HCT116 (cell line): Measurements from ENCODE around the gene TFEB. TPM values are rescaled to one million over a fixed set of nuclear protein-coding genes. Genes with fewer than 3 reads are reported as not detected.

Experiments
- ATAC-seq: fragments of 200-7000 bp; cut with Tn5 transposase; 2 replicates; pipeline ENCODE4 v1.9.1; 2020; ENCODE audit warnings: mild to moderate bottlenecking, moderate library complexity
- BruUV-seq: library from RNA; stranded (reverse); fragments of 400-500 nt; replicated peaks from 2 replicates; lab custom pipeline; 2021; lab: Mats Ljungman, UMichigan
- CTCF ChIA-PET: fragments of 300-600 bp; sonication (Branson Sonifier 250); formaldehyde crosslinking; loops from one replicate; lab custom pipeline; 2021; ENCODE audit warnings: antibody characterized with exemption; lab: Charles Lee
- POLR2A ChIA-PET: fragments of 300-600, 350-600 bp; sonication (Branson Sonifier 250); formaldehyde crosslinking; loops from one replicate; lab custom pipeline; 2021; ENCODE audit warnings: antibody characterized with exemption; lab: Charles Lee
- RAD21 ChIA-PET, 2 experiments: fragments of 300-600 bp; sonication (Branson Sonifier 250); formaldehyde crosslinking; loops; one replicate each; lab custom pipeline; 2023; ENCODE audit warnings: low total read pairs in 2 of 2; ENCODE audit not compliant: uncharacterized antibody in 2 of 2, unreplicated experiment in 2 of 2, low non-redundant PET in 1 of 2; lab: Charles Lee
- DNase-seq: peaks from one replicate; pipeline ENCODE4 v3.0.0-alpha.2; 2010; ENCODE audit warnings: low read depth, low spot score
- H2AFZ ChIP-seq: fragments of 200-600 bp; shearing (Covaris generic), sonication (generic); 2 replicates; pipeline ENCODE4 v1.6.1; 2017; ENCODE audit warnings: low read depth, mixed run types, mixed read lengths, antibody characterized with exemption, low read length; ENCODE audit not compliant: poor library complexity, severe bottlenecking
- H3K27ac ChIP-seq: 2 replicates; pipeline ENCODE4 v1.5.1; 2012; ENCODE audit warnings: low read depth, low read length
- H3K27me3 ChIP-seq: fragments of 200-600 bp; sonication (generic); 2 replicates; pipeline ENCODE4 v1.6.1; 2016; ENCODE audit warnings: mixed run types, low read length, mixed read lengths; ENCODE audit not compliant: insufficient read depth
- H3K36me3 ChIP-seq, 2 experiments: fragments of 200-500 bp in 1 of 2; fragments of 200-600 bp in 1 of 2; sonication (Bioruptor generic) in 1 of 2; sonication (generic) in 1 of 2; 2 replicates each; pipeline versions ENCODE4 v1.5.1 to v1.6.1; 2014 to 2016; ENCODE audit warnings: low read length in 2 of 2, inconsistent platforms in 1 of 2, mixed read lengths in 1 of 2, mixed run types in 1 of 2; ENCODE audit not compliant: insufficient read depth in 2 of 2, control insufficient read depth in 1 of 2
- H3K4me1 ChIP-seq, 2 experiments: fragments of 200-600 bp in 1 of 2; sonication (generic) in 1 of 2; 2 replicates each; pipeline versions ENCODE4 v1.5.1 to v1.6.1; 2012 to 2017; ENCODE audit warnings: low read length in 2 of 2, inconsistent platforms in 1 of 2, mild to moderate bottlenecking in 1 of 2, mixed read lengths in 1 of 2, mixed run types in 1 of 2, moderate library complexity in 1 of 2; ENCODE audit not compliant: insufficient read depth in 2 of 2, control insufficient read depth in 1 of 2
- H3K4me2 ChIP-seq: fragments of 200-600 bp; sonication (generic); 2 replicates; pipeline ENCODE4 v1.6.1; 2017; ENCODE audit warnings: mixed run types, low read length, mixed read lengths
- H3K4me3 ChIP-seq, 2 experiments: fragments of 200-600 bp in 1 of 2; sonication (generic) in 1 of 2; replicated peaks in 1 of 2; 2 replicates each; pipeline ENCODE4 v1.5.1; 2011 to 2016; ENCODE audit warnings: low read length in 2 of 2, control low read depth in 1 of 2, low read depth in 1 of 2, mild to moderate bottlenecking in 1 of 2, mixed read lengths in 1 of 2, mixed run types in 1 of 2
- H3K79me2 ChIP-seq: fragments of 200-600 bp; sonication (generic); 2 replicates; pipeline ENCODE4 v1.6.1; 2017; ENCODE audit warnings: mild to moderate bottlenecking, mixed run types, low read length, moderate library complexity, mixed read lengths; ENCODE audit not compliant: insufficient read depth
- H3K9ac ChIP-seq: fragments of 200-600 bp; sonication (generic); 2 replicates; pipeline ENCODE4 v1.6.1; 2016; ENCODE audit warnings: low read length, mixed read lengths
- H3K9me2 ChIP-seq: fragments of 200-600 bp; sonication (generic), shearing (Covaris generic); 2 replicates; pipeline ENCODE4 v1.6.1; 2017; ENCODE audit warnings: mixed run types, mild to moderate bottlenecking, moderate library complexity; ENCODE audit not compliant: insufficient read depth
- H3K9me3 ChIP-seq, 2 experiments: fragments of 200-500 bp in 1 of 2; fragments of 200-600 bp in 1 of 2; sonication (Bioruptor generic) in 1 of 2; sonication (generic) in 1 of 2; 2 replicates each; pipeline ENCODE4 v1.6.1; 2014 to 2017; ENCODE audit warnings: low read length in 2 of 2, mixed read lengths in 2 of 2, inconsistent platforms in 1 of 2, low read depth in 1 of 2, mild to moderate bottlenecking in 1 of 2, mixed run types in 1 of 2, moderate library complexity in 1 of 2; ENCODE audit not compliant: control insufficient read depth in 1 of 2, insufficient read depth in 1 of 2
- H4K20me1 ChIP-seq: fragments of 200-600 bp; sonication (generic), shearing (Covaris generic); 2 replicates; pipeline ENCODE4 v1.6.1; 2017; ENCODE audit warnings: mixed run types, mild to moderate bottlenecking, moderate library complexity; ENCODE audit not compliant: insufficient read depth
- CEBPB ChIP-seq: IDR thresholded peaks from 2 replicates; pipeline ENCODE4 v1.6.1; 2012; ENCODE audit warnings: low read depth
- EGR1 ChIP-seq: IDR thresholded peaks from 2 replicates; pipeline ENCODE4 v1.6.1; 2012; ENCODE audit warnings: low read depth
- EZH2 ChIP-seq: fragments of 200-600 bp; sonication (generic); IDR thresholded peaks from 2 replicates; pipeline ENCODE4 v1.6.1; 2017; ENCODE audit warnings: antibody characterized with exemption, mixed run types
- EZH2phosphoT487 ChIP-seq: fragments of 200-600 bp; IDR thresholded peaks from 2 replicates; pipeline ENCODE4 v1.6.1; 2018; ENCODE audit warnings: antibody characterized with exemption, borderline replicate concordance
- FOSL1 ChIP-seq: IDR thresholded peaks from 2 replicates; pipeline ENCODE4 v1.6.1; 2012; ENCODE audit warnings: low read depth
- JUND ChIP-seq: IDR thresholded peaks from 2 replicates; pipeline ENCODE4 v1.6.1; 2012
- POLR2A ChIP-seq: IDR thresholded peaks from 2 replicates; pipeline ENCODE4 v1.7.0; 2011; ENCODE audit warnings: borderline replicate concordance; ENCODE audit not compliant: insufficient read depth, insufficient read length; ENCODE audit errors: extremely low read depth
- POLR2AphosphoS5 ChIP-seq: IDR thresholded peaks from 2 replicates; pipeline ENCODE4 v1.6.1; 2011; ENCODE audit warnings: mild to moderate bottlenecking, low read depth, low read length, moderate library complexity
- REST ChIP-seq: IDR thresholded peaks from 2 replicates; pipeline ENCODE4 v1.6.1; 2012; ENCODE audit warnings: low read depth
- SIN3A ChIP-seq: IDR thresholded peaks from 2 replicates; pipeline ENCODE4 v1.6.1; 2012; ENCODE audit warnings: low read depth
- SP1 ChIP-seq: IDR thresholded peaks from 2 replicates; pipeline ENCODE4 v1.6.1; 2012; ENCODE audit warnings: low read depth
- SRF ChIP-seq: IDR thresholded peaks from 2 replicates; pipeline ENCODE4 v1.6.1; 2012; ENCODE audit warnings: low read depth
- TCF7L2 ChIP-seq: IDR thresholded peaks from 2 replicates; pipeline ENCODE4 v1.7.0; 2011; ENCODE audit warnings: borderline replicate concordance, inconsistent platforms; ENCODE audit not compliant: insufficient read depth, insufficient read length; ENCODE audit errors: extremely low read depth
- YY1 ChIP-seq: IDR thresholded peaks from 2 replicates; pipeline ENCODE4 v1.6.1; 2011; ENCODE audit warnings: low read length, low read depth, moderate library complexity, mild to moderate bottlenecking; ENCODE audit not compliant: insufficient replicate concordance; ENCODE audit errors: extremely low read depth
- ZFX ChIP-seq: fragments of 450-650 bp; IDR thresholded peaks from 2 replicates; pipeline ENCODE4 v1.6.1; 2017
- intact Hi-C: fragments of 100-400 bp; cut with micrococcal nuclease; formaldehyde crosslinking; loops from 2 replicates; pipeline ENCODE4 v1.10.0; 2022
- total RNA-seq: library from RNA; stranded (reverse); gene quantifications from one replicate; pipeline ENCODE4 v1.2.1, GENCODE V29; 2021; ENCODE audit not compliant: unreplicated experiment

TFEB gene
- total RNA-seq, 1 experiment from 2014 or later, result 4.8 TPM

- intact Hi-C loops, result no loop called here
- Histone ChIP-seq H3K36me3 (no peaks in the 10 kb centered on the region), H3K9ac (no peak overlapping the region), H3K9me2 (no peaks in the 10 kb centered on the region), H4K20me1 (no peaks in the 10 kb centered on the region), H3K79me2 (no peaks in the 10 kb centered on the region), H3K4me3 (no peak overlapping the region), H3K27ac (no peak overlapping the region), H2AFZ (no peak overlapping the region), H3K4me1 (no peaks in the 10 kb centered on the region), H3K9me3 (no peaks in the 10 kb centered on the region), H3K4me2 (no peak overlapping the region), H3K27me3 (no peaks in the 10 kb centered on the region)
- POLR2A ChIA-PET, result no interaction called here
- CTCF ChIA-PET, result no interaction called here
- DNase-seq (no peak), ATAC-seq (no peak)
- RAD21 ChIA-PET, result no interaction called here
- no TSS peak for BruUV-seq
- no peak for TF ChIP-seq SIN3A
- no peak for TF ChIP-seq TCF7L2
- no peak for TF ChIP-seq EZH2phosphoT487
- no peak for TF ChIP-seq EZH2
- no peak for TF ChIP-seq POLR2A
- TF ChIP-seq ZFX, result no peak
- TF ChIP-seq REST, result no peak
- TF ChIP-seq EGR1, result no peak
Measured at GRCh38 chr6:41748542-41748941, 13.1 kb upstream of the TFEB start.

- ChIA-PET POLR2A (no interaction called here), CTCF (no interaction called here), RAD21 (no interaction called here)
- Histone ChIP-seq H4K20me1 (no peaks in the 10 kb centered on the region), H3K9me3 (no peaks in the 10 kb centered on the region), H3K4me3 (no peak overlapping the region), H2AFZ (no peak overlapping the region), H3K9ac (no peak overlapping the region), H3K4me2 (no peak overlapping the region), H3K27me3 (no peaks in the 10 kb centered on the region), H3K36me3 (no peaks in the 10 kb centered on the region), H3K4me1 (no peaks in the 10 kb centered on the region), H3K9me2 (no peaks in the 10 kb centered on the region), H3K27ac (no peak overlapping the region), H3K79me2 (no peaks in the 10 kb centered on the region)
- no peak for ATAC-seq
- BruUV-seq, result no TSS peak
- no peak for DNase-seq
- intact Hi-C loops, result no loop called here
- no peak for TF ChIP-seq POLR2AphosphoS5
- no peak for TF ChIP-seq SIN3A
- no peak for TF ChIP-seq SRF
- TF ChIP-seq CEBPB, result no peak
- no peak for TF ChIP-seq JUND
- no peak for TF ChIP-seq FOSL1
- TF ChIP-seq SP1, result no peak
- TF ChIP-seq REST, result no peak
- TF ChIP-seq YY1, result no peak
- TF ChIP-seq TCF7L2, result no peak
Measured at GRCh38 chr6:41748102-41748477, 12.7 kb upstream of the TFEB start.
